SJCRH30 (cell line): ENCODE data around the gene UQCC2. TPM values are rescaled to one million over a fixed set of nuclear protein-coding genes. Genes with fewer than 3 reads are reported as not detected.
A peak's percentile ranks its signal among the peaks of the same experiment; 100 is the strongest.

Source experiments
- DNase-seq, 2 experiments: peaks; one replicate each; pipeline ENCODE4 v3.0.0-alpha.2; 2015 to 2020
- H3K27ac ChIP-seq: fragments of 250-450 bp; sonication (Bioruptor Pico); 2 replicates; pipeline ENCODE4 v1.5.1; 2020; ENCODE audit warnings: mild to moderate bottlenecking, moderate library complexity
- H3K27me3 ChIP-seq: fragments of 250-450 bp; sonication (Bioruptor Pico); 2 replicates; pipeline ENCODE4 v1.5.1; 2020; ENCODE audit warnings: mild to moderate bottlenecking, moderate library complexity
- H3K36me3 ChIP-seq: fragments of 250-450 bp; sonication (Bioruptor Pico); 2 replicates; pipeline ENCODE4 v1.5.1; 2020; ENCODE audit warnings: mild to moderate bottlenecking, moderate library complexity
- H3K4me1 ChIP-seq: fragments of 250-450 bp; sonication (Bioruptor Pico); 2 replicates; pipeline ENCODE4 v1.5.1; 2020; ENCODE audit warnings: mild to moderate bottlenecking, moderate library complexity
- H3K4me3 ChIP-seq: fragments of 250-450 bp; sonication (Bioruptor Pico); 2 replicates; pipeline ENCODE4 v1.5.1; 2020; ENCODE audit warnings: mild to moderate bottlenecking, moderate library complexity
- H3K9me3 ChIP-seq: fragments of 250-450 bp; sonication (Bioruptor Pico); replicated peaks from 2 replicates; pipeline ENCODE4 v1.5.1; 2020; ENCODE audit warnings: mild to moderate bottlenecking, moderate library complexity
- total RNA-seq: library from RNA; depleted of rRNA; stranded (reverse); fragments of >200 nt; shearing (Covaris generic); gene quantifications from 2 replicates; pipeline ENCODE4 v1.2.3, GENCODE V29; 2014

UQCC2 gene
- total RNA-seq, 1 experiment from 2014 or later = 30.7 TPM

GRCh38 chr6:33710296-33711121 lies 991 bp downstream of the UQCC2 start:
- Histone ChIP-seq H3K27ac (peak overlapping the region; percentile 97), H3K36me3 (peaks cover 5% of the 10 kb centered on the region), H3K27me3 (no peaks in the 10 kb centered on the region), H3K4me1 (peaks cover 4% of the 10 kb centered on the region; the same call in 1 of the 2 replicates), H3K9me3 (no peaks in the 10 kb centered on the region), H3K4me3 (peak overlapping the region; percentile 73)
- peak; percentile 37 to 70 for DNase-seq

DNA sequence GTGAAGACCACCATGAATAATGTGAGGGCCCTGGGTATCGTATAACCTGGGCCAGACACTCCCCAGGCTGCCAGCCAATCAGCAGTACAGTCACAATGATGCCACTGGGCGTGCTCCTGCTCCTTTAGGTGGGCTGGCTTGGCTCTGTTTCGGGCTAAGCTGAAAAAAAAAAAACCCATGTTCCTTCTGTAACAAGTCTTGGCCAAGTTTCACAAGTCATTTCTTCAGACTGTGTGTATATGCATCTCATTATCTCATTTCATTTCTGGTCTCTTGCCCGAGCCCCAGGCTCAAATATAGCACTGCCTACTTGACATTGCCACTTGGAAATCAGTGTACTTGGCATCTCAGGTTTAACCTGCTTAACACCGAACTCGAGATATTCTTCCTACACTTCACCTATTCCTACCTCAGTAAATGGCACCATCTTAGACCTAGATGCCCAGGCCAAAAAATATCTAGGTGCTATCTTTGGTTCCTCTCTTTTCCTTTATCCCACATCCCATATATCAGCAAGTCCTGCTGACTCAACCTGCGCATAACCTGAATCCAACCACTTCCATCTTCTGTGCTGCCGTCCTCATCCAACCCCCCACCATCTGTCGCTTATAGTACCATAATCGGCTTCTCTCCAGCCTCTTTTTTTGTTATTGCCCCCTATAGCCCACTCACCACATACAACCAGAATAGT lies 1.8 kb downstream of the UQCC2 start:
- H3K4me1 ChIP-seq = peaks cover 4% of the 10 kb centered on the region; the same call in 1 of the 2 replicates
- no peak for DNase-seq
- no peaks in the 10 kb centered on the region for H3K9me3 ChIP-seq
- no peak overlapping the region for H3K4me3 ChIP-seq
- no peaks in the 10 kb centered on the region for H3K27me3 ChIP-seq
- no peak overlapping the region for H3K27ac ChIP-seq
- H3K36me3 ChIP-seq = peaks cover 5% of the 10 kb centered on the region

GRCh38 chr6:33708516-33709204 lies 2.8 kb downstream of the UQCC2 start:
- Histone ChIP-seq H3K4me1 (peaks cover 4% of the 10 kb centered on the region; the same call in 1 of the 2 replicates), H3K27ac (no peak overlapping the region), H3K9me3 (no peaks in the 10 kb centered on the region), H3K36me3 (peaks cover 5% of the 10 kb centered on the region), H3K4me3 (no peak overlapping the region), H3K27me3 (no peaks in the 10 kb centered on the region)
- DNase-seq = no peak

DNA sequence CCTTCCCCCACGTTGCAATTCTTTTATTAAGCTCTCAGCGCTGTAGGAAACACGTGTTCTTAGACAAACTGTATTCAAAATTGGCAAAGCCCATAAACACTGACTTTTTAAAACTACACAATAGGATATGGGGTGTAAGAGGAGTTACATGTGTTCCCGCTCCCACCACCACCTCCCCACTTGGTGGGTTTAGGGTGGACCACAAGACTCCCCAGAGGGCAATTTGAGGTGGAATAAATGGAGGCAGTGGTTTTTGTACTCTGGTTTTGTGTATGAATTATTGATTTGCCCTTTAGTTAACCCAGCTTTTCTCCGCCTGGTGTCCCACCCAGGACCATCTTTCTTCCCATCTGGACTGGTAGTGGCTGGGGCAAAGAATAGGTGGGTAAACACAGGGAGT lies 3.7 kb downstream of the UQCC2 start:
- H3K27me3 ChIP-seq = no peaks in the 10 kb centered on the region
- peaks cover 5% of the 10 kb centered on the region for H3K36me3 ChIP-seq
- H3K9me3 ChIP-seq = no peaks in the 10 kb centered on the region
- H3K4me3 ChIP-seq = no peak overlapping the region
- peak in 1 of 2 experiments; percentile 40 for DNase-seq
- no peak overlapping the region for H3K27ac ChIP-seq
- H3K4me1 ChIP-seq = peaks cover 4% of the 10 kb centered on the region; the same call in 1 of the 2 replicates

- Histone ChIP-seq H3K36me3 (peaks cover 5% of the 10 kb centered on the region), H3K27me3 (no peaks in the 10 kb centered on the region), H3K4me1 (peaks cover 4% of the 10 kb centered on the region; the same call in 1 of the 2 replicates), H3K27ac (no peak overlapping the region), H3K4me3 (no peak overlapping the region), H3K9me3 (no peaks in the 10 kb centered on the region)
- DNase-seq = no peak
Measured at GRCh38 chr6:33705955-33706725, 5.4 kb downstream of the UQCC2 start.

GRCh38 chr6:33705268-33705885 lies 6.1 kb downstream of the UQCC2 start:
- no peak overlapping the region for H3K27ac ChIP-seq
- H3K9me3 ChIP-seq = no peaks in the 10 kb centered on the region
- H3K4me1 ChIP-seq = peaks cover under 1% of the 10 kb centered on the region; the same call in 1 of the 2 replicates
- DNase-seq = no peak
- H3K4me3 ChIP-seq = no peak overlapping the region
- H3K36me3 ChIP-seq = peaks cover 9% of the 10 kb centered on the region
- H3K27me3 ChIP-seq = no peaks in the 10 kb centered on the region

DNA sequence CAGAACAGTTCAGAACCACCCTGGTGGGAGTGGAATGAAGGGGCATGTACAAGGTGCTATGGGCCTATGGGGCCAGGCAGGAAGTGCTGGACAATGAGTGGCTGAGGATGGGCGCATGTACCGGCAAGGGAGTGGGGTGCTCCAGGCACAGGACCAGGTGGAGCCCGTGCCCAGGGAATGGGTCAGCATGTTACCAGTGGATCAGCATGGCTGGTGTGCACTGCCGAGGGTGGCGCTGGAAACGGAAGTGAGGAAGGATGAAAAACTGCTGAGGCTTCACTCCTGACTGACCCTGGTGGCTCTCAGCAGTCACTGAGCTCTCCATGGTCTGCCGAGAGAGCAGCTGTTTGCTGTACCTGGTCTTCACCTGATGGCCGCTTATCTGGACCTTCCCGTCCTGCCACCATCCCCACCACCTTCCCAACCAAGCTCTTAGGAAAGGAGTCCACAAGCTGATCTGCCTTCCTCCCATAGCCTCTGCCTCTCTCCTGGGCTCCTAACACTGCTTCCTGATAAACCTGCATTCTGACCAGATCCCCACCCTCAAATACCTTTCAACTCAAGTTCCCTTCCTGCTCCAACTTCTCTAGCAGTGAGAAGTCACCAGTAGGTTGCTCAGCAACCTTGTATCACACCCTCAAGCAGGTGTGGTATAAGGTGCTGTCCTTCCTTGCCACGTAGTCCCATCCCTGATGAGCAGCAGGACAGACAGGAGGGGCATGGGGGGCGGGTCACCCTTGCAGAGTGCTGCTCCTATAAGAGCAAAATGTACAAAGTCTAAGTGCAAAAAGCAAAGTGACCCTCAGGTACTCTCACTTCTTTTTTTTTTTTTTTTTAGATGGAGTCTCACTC lies 7.1 kb downstream of the UQCC2 start:
- no peaks in the 10 kb centered on the region for H3K9me3 ChIP-seq
- no peaks in the 10 kb centered on the region for H3K27me3 ChIP-seq
- peaks cover 8% of the 10 kb centered on the region for H3K36me3 ChIP-seq
- H3K27ac ChIP-seq = no peak overlapping the region
- H3K4me1 ChIP-seq = no peaks in the 10 kb centered on the region; the same call in none of the 2 replicates
- no peak for DNase-seq
- no peak overlapping the region for H3K4me3 ChIP-seq

DNA sequence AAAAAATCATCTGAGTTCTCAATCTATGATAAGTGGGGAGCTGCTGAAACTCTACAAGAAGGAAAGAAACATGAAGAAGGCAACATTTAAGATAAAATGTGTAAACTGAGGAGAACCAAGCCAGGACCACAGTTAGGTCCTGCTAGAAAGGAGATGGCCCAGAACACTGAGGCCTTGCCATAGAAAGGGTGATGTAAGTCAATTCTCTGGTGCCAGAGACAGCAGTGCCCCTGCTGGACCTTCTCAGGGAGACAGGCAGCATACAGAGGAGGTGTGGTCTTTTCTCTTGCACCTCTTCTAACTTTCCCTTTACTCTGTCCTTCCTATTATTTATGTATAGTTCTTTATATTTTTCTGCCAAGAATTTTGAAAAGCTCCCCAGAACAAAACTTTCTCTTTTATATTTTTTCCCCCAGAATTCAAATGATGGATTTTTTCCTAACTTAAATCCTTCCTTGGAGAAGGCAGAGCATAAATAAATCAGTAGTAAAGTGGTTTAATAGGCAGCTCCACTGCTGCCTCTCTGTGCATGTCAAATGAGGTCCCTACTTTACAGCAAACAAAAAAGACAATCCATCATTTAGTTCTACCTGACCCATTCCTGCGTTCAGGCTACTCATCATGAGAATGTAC lies 9.0 kb downstream of the UQCC2 start:
- H3K4me3 ChIP-seq = no peak overlapping the region
- peak in 1 of 2 experiments; percentile 49 for DNase-seq
- no peaks in the 10 kb centered on the region for H3K27me3 ChIP-seq
- H3K36me3 ChIP-seq = peaks cover 4% of the 10 kb centered on the region; the same call in 1 of the 2 replicates
- no peaks in the 10 kb centered on the region for H3K9me3 ChIP-seq
- no peak overlapping the region for H3K27ac ChIP-seq
- peaks cover 1% of the 10 kb centered on the region for H3K4me1 ChIP-seq

DNA sequence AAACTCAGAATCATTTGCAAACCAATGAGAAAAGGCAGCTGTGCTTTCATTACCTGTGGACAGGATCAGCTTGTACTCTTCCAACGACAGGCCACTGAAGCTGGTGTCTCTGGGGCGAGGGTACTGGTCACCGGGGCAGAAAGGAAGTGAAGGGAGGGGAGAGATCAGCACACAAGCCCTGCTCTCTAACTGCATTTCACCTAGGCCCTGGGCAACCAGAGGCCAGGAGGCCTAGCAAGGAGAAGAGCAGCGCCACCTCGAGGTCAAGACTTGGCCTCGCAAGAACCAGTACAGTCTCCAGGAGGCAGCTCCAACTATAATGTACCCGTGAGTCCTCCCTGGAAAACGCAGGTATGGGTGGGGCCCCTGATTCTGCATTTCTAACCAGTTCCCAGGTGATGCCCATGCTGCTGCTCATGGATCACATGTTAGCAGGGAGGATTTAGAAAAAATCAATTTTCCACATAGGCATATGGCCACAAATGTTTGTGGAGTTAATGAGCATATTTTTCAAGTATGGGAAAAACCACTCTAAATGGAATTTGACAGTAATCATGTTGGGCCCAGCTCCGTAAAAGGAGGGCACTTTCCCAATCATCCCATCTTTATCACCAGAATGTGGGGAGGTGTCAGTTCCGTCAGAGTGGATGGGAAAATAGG lies 11.0 kb downstream of the UQCC2 start:
- no peak overlapping the region for H3K4me3 ChIP-seq
- DNase-seq = peak; percentile 60 to 70
- peaks cover 9% of the 10 kb centered on the region; the same call in 1 of the 2 replicates for H3K36me3 ChIP-seq
- peaks cover 19% of the 10 kb centered on the region for H3K4me1 ChIP-seq
- no peaks in the 10 kb centered on the region for H3K9me3 ChIP-seq
- no peaks in the 10 kb centered on the region for H3K27me3 ChIP-seq
- H3K27ac ChIP-seq = no peak overlapping the region

- H3K4me1 ChIP-seq = peaks cover 27% of the 10 kb centered on the region
- H3K9me3 ChIP-seq = no peaks in the 10 kb centered on the region
- peaks cover 9% of the 10 kb centered on the region; the same call in 1 of the 2 replicates for H3K36me3 ChIP-seq
- no peak overlapping the region for H3K4me3 ChIP-seq
- H3K27ac ChIP-seq = no peak overlapping the region
- DNase-seq = no peak
- no peaks in the 10 kb centered on the region for H3K27me3 ChIP-seq
Measured at GRCh38 chr6:33699739-33700138, 11.8 kb downstream of the UQCC2 start.

GRCh38 chr6:33699131-33699530 lies 12.4 kb downstream of the UQCC2 start:
- Histone ChIP-seq H3K27ac (no peak overlapping the region; the same call in 1 of the 2 replicates), H3K36me3 (peaks cover 9% of the 10 kb centered on the region; the same call in 1 of the 2 replicates), H3K9me3 (no peaks in the 10 kb centered on the region), H3K4me3 (no peak overlapping the region), H3K27me3 (no peaks in the 10 kb centered on the region), H3K4me1 (peaks cover 33% of the 10 kb centered on the region)
- DNase-seq = no peak

- H3K4me1 ChIP-seq = peaks cover 39% of the 10 kb centered on the region
- DNase-seq = no peak
- no peak overlapping the region for H3K27ac ChIP-seq
- no peaks in the 10 kb centered on the region for H3K27me3 ChIP-seq
- no peaks in the 10 kb centered on the region for H3K9me3 ChIP-seq
- peaks cover 9% of the 10 kb centered on the region; the same call in 1 of the 2 replicates for H3K36me3 ChIP-seq
- H3K4me3 ChIP-seq = no peak overlapping the region
Measured at GRCh38 chr6:33698494-33698893, 13.0 kb downstream of the UQCC2 start.
